Activated T-helper 1 cell treated with anti-CD3 and anti-CD28 coated beads, Interleukin-12 subunit alpha, Interleukin-12 subunit beta, Interleukin-2, Interleukin-4 antibody, amounts not matched to agents 30 ng/mL and 10 ng/mL and 1 ng/mL, durations not matched to agents 14 hours and 24 hours and 36 hours (primary cell): Measurements from ENCODE around the gene CACNB4. TPM values are rescaled to one million over a fixed set of nuclear protein-coding genes. Genes with fewer than 3 reads are reported as not detected.

Experiments used
- DNase-seq: peaks from one replicate; pipeline ENCODE4 v3.0.0; 2021; ENCODE audit warnings: low spot score
- H3K27ac Mint-ChIP-seq: one replicate; pipeline ENCODE4 v1.8.0; 2021; ENCODE audit warnings: mild to moderate bottlenecking, mixed read lengths
- H3K27me3 Mint-ChIP-seq: one replicate; pipeline ENCODE4 v1.8.0; 2022; ENCODE audit warnings: mild to moderate bottlenecking, moderate library complexity, mixed read lengths; ENCODE audit not compliant: insufficient read depth
- H3K36me3 Mint-ChIP-seq: one replicate; pipeline ENCODE4 v1.8.0; 2021; ENCODE audit warnings: low read depth, mixed read lengths
- H3K4me1 Mint-ChIP-seq: one replicate; pipeline ENCODE4 v1.8.0; 2021; ENCODE audit warnings: low read depth, mixed read lengths
- H3K4me3 Mint-ChIP-seq: one replicate; pipeline ENCODE4 v1.8.0; 2021; ENCODE audit warnings: mild to moderate bottlenecking, moderate library complexity, mixed read lengths
- H3K9me3 Mint-ChIP-seq: one replicate; pipeline ENCODE4 v1.8.0; 2021; ENCODE audit warnings: mixed read lengths
- intact Hi-C: fragments of 100-400 bp; cut with micrococcal nuclease; formaldehyde crosslinking; loops from one replicate; pipeline ENCODE4 v1.15.1; 2024
- total RNA-seq: library from RNA; stranded (reverse); gene quantifications from 2 replicates; pipeline ENCODE4 v1.2.3, GENCODE V29; 2022

Gene CACNB4
- total RNA-seq, 1 donor from 2014 or later: 0.83 TPM

GRCh38 chr2:152083202-152083875, 15.5 kb downstream of the CACNB4 start:
- H3K4me1 Mint-ChIP-seq: no peaks in the 10 kb centered on the region
- no peak overlapping the region for H3K4me3 Mint-ChIP-seq
- H3K36me3 Mint-ChIP-seq: no peaks in the 10 kb centered on the region
- H3K27me3 Mint-ChIP-seq: no peaks in the 10 kb centered on the region
- intact Hi-C loops: no loop called here
- no peaks in the 10 kb centered on the region for H3K9me3 Mint-ChIP-seq
- no peak for DNase-seq
- no peak overlapping the region for H3K27ac Mint-ChIP-seq

DNA sequence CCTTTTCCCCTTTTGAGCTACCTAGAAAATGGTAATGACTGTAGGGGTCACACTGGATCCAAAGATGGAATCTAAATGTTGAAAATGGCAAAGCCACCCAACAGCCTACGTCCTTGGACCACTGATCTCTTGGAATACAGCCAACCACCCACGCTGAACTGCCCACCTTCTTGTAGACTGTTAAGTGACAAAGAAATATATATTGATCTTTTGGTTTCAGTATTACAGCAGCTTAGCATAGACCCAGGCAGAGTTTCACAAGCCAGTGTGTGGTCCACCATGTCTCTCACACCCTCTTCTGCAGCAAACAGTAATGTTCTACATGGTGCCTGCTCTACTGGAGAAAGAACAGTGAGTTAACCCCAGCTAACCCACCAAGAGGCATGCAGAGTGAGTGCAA, 20.2 kb downstream of the CACNB4 start:
- Mint-ChIP-seq H3K4me1 (no peaks in the 10 kb centered on the region), H3K4me3 (no peak overlapping the region), H3K9me3 (no peaks in the 10 kb centered on the region), H3K27ac (no peak overlapping the region), H3K36me3 (no peaks in the 10 kb centered on the region), H3K27me3 (no peaks in the 10 kb centered on the region)
- intact Hi-C loops: no loop called here
- no peak for DNase-seq

DNA sequence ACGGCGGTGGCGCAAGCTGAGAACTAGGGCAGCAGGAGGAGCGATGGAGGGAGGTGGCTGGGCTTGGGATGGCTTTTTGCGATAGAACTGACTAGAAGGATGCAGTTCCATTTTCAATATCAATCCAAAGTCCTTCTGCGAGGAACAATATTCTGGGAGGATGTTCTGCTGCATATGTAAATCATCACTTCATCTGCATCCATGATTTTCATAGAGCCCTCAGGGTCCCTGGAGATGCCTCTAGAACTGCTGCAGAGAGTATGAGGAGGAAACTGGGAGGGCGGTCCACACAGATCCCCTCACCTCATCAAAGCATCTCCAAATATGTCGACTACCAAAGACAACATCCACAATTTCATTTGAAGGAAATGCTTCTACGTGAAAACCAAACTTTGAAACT, 20.8 kb downstream of the CACNB4 start:
- DNase-seq: no peak
- intact Hi-C loops: no loop called here
- Mint-ChIP-seq H3K4me1 (no peaks in the 10 kb centered on the region), H3K9me3 (no peaks in the 10 kb centered on the region), H3K27me3 (no peaks in the 10 kb centered on the region), H3K27ac (no peak overlapping the region), H3K4me3 (no peak overlapping the region), H3K36me3 (no peaks in the 10 kb centered on the region)

- no peaks in the 10 kb centered on the region for H3K27me3 Mint-ChIP-seq
- H3K4me1 Mint-ChIP-seq: no peaks in the 10 kb centered on the region
- no peak for DNase-seq
- H3K27ac Mint-ChIP-seq: no peak overlapping the region
- intact Hi-C loops: no loop called here
- H3K36me3 Mint-ChIP-seq: no peaks in the 10 kb centered on the region
- H3K4me3 Mint-ChIP-seq: no peak overlapping the region
- no peaks in the 10 kb centered on the region for H3K9me3 Mint-ChIP-seq
These were observed 23.3 kb downstream of the CACNB4 start for GRCh38 chr2:152075461-152076050.

DNA sequence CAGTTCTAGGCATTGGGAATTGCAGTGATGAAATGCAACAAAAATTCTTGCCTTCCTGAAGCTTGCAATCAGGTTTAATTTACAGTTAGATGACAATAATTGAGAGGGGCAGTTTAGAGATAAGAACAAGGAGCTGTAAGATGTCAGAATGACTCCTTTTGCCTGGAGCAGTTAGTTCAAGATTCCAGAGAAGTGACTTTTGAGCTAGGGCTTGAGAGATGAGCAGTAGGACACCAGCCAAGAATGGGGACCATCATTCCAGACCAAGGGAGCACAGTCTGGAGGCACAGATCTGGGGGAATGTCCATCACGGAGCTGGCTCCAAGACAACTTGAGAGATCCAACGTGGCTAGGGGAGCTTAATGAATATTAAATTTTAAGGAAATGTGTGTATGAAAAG, 26.8 kb downstream of the CACNB4 start:
- no peak overlapping the region for H3K4me3 Mint-ChIP-seq
- H3K4me1 Mint-ChIP-seq: no peaks in the 10 kb centered on the region
- DNase-seq: no peak
- intact Hi-C loops: no loop called here
- no peak overlapping the region for H3K27ac Mint-ChIP-seq
- H3K36me3 Mint-ChIP-seq: no peaks in the 10 kb centered on the region
- no peaks in the 10 kb centered on the region for H3K9me3 Mint-ChIP-seq
- no peaks in the 10 kb centered on the region for H3K27me3 Mint-ChIP-seq

DNA sequence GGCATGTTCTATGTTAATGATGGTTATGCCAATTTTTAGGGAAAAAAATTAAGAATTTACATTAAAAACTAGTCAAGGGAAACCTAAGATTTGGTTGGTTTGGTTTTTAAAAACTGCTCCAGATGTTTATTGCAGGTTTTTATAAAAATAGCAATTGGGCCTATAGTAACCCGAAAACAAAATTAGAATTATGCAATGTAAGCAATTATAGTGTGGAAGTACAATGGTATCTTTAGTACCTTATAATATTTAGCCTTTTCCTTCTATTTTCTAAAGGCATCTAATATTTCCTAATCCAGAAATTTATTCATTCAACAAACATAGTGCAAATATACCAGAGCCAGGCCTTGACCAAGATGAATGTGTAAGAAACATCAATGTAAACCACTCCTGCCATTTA, 27.3 kb downstream of the CACNB4 start:
- no peak for DNase-seq
- no peaks in the 10 kb centered on the region for H3K36me3 Mint-ChIP-seq
- no peaks in the 10 kb centered on the region for H3K9me3 Mint-ChIP-seq
- no peaks in the 10 kb centered on the region for H3K4me1 Mint-ChIP-seq
- no peaks in the 10 kb centered on the region for H3K27me3 Mint-ChIP-seq
- H3K4me3 Mint-ChIP-seq: no peak overlapping the region
- intact Hi-C loops: no loop called here
- no peak overlapping the region for H3K27ac Mint-ChIP-seq

- no peaks in the 10 kb centered on the region for H3K4me1 Mint-ChIP-seq
- no peaks in the 10 kb centered on the region for H3K27me3 Mint-ChIP-seq
- intact Hi-C loops: no loop called here
- no peak overlapping the region for H3K4me3 Mint-ChIP-seq
- H3K27ac Mint-ChIP-seq: no peak overlapping the region
- no peaks in the 10 kb centered on the region for H3K9me3 Mint-ChIP-seq
- DNase-seq: no peak
- H3K36me3 Mint-ChIP-seq: no peaks in the 10 kb centered on the region
These were observed 27.8 kb downstream of the CACNB4 start for GRCh38 chr2:152071092-152071491.

GRCh38 chr2:152068226-152068625, 30.6 kb downstream of the CACNB4 start:
- intact Hi-C loops: no loop called here
- Mint-ChIP-seq H3K36me3 (no peaks in the 10 kb centered on the region), H3K4me1 (no peaks in the 10 kb centered on the region), H3K9me3 (no peaks in the 10 kb centered on the region), H3K27me3 (peaks cover 6% of the 10 kb centered on the region), H3K4me3 (no peak overlapping the region), H3K27ac (no peak overlapping the region)
- DNase-seq: no peak

DNA sequence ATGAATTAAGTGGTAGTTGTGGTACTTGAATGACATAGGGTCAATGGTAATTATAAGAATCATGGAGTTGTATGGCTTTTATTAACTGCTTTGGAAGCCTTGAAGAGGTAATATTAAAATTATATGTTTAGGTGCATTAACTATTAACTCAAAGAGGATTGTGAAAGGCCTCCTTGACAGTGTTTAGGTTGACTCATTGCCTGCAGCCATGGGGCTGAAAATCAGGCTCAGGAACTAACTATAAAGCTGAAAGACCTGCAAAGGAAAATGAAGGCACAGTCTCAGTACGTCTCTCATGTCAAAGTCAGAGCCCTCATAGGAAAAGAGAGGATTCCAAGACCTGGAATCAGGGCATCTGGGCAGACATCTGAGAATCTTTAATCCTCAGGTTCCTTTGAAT, 31.0 kb downstream of the CACNB4 start:
- H3K27me3 Mint-ChIP-seq: peaks cover 6% of the 10 kb centered on the region
- no peaks in the 10 kb centered on the region for H3K9me3 Mint-ChIP-seq
- intact Hi-C loops: no loop called here
- H3K4me1 Mint-ChIP-seq: no peaks in the 10 kb centered on the region
- no peaks in the 10 kb centered on the region for H3K36me3 Mint-ChIP-seq
- DNase-seq: no peak
- no peak overlapping the region for H3K4me3 Mint-ChIP-seq
- no peak overlapping the region for H3K27ac Mint-ChIP-seq

DNA sequence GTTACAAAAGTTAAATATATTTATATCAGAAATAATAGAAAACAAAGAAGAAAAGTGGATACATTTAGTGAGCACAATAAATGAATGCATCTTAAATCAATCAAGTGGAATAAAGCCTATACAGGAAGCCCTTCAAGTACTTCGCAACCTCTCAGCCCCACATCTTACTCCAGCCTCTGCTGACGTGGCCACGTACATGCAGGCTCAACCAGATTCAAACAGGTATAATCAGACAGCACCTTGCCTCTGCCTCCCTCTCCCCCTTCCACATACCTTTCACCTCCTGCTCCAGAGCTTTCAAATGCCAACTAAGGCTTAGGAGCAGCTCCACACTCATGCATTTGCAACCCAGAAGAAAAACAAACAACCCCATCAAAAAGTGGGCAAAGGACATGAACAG, 32.9 kb downstream of the CACNB4 start:
- no peak overlapping the region for H3K4me3 Mint-ChIP-seq
- H3K36me3 Mint-ChIP-seq: no peaks in the 10 kb centered on the region
- intact Hi-C loops: no loop called here
- no peak overlapping the region for H3K27ac Mint-ChIP-seq
- no peaks in the 10 kb centered on the region for H3K4me1 Mint-ChIP-seq
- no peaks in the 10 kb centered on the region for H3K9me3 Mint-ChIP-seq
- peaks cover 6% of the 10 kb centered on the region for H3K27me3 Mint-ChIP-seq
- no peak for DNase-seq

GRCh38 chr2:152064001-152064400, 34.8 kb downstream of the CACNB4 start:
- H3K4me3 Mint-ChIP-seq: no peak overlapping the region
- DNase-seq: no peak
- H3K36me3 Mint-ChIP-seq: no peaks in the 10 kb centered on the region
- no peaks in the 10 kb centered on the region for H3K4me1 Mint-ChIP-seq
- H3K27ac Mint-ChIP-seq: no peak overlapping the region
- intact Hi-C loops: no loop called here
- no peaks in the 10 kb centered on the region for H3K9me3 Mint-ChIP-seq
- H3K27me3 Mint-ChIP-seq: peaks cover 9% of the 10 kb centered on the region

DNA sequence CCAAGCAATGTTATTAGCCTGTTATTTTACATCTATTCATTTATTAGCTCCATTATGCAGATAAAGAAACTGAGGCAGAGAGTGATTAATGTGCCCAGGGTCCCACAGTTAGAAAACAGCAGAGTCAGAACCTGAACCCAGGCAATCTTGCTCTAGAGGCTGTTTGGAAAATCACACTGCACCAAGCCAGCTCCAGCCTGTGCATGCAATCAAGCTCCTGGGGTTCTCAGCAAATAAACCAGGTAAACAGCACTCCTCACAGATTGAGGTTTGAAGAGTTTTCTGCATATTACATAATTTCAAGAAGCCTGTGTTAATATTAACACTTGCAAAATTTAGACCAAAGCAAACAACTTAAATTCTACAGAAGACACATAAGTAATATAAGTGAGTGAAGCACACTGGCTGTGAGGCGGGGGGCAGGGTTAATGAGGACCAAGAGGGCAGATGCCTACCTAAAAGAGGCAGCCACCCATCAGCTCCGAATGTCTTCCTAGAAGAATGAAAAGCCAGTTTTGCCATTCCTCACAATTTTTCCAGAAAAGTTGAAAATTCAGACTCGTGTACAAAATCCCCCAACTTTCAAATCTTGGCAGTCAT, 35.4 kb downstream of the CACNB4 start:
- no peaks in the 10 kb centered on the region for H3K4me1 Mint-ChIP-seq
- H3K9me3 Mint-ChIP-seq: no peaks in the 10 kb centered on the region
- intact Hi-C loops: no loop called here
- no peak overlapping the region for H3K27ac Mint-ChIP-seq
- H3K36me3 Mint-ChIP-seq: no peaks in the 10 kb centered on the region
- DNase-seq: no peak
- H3K4me3 Mint-ChIP-seq: no peak overlapping the region
- H3K27me3 Mint-ChIP-seq: peaks cover 9% of the 10 kb centered on the region

DNA sequence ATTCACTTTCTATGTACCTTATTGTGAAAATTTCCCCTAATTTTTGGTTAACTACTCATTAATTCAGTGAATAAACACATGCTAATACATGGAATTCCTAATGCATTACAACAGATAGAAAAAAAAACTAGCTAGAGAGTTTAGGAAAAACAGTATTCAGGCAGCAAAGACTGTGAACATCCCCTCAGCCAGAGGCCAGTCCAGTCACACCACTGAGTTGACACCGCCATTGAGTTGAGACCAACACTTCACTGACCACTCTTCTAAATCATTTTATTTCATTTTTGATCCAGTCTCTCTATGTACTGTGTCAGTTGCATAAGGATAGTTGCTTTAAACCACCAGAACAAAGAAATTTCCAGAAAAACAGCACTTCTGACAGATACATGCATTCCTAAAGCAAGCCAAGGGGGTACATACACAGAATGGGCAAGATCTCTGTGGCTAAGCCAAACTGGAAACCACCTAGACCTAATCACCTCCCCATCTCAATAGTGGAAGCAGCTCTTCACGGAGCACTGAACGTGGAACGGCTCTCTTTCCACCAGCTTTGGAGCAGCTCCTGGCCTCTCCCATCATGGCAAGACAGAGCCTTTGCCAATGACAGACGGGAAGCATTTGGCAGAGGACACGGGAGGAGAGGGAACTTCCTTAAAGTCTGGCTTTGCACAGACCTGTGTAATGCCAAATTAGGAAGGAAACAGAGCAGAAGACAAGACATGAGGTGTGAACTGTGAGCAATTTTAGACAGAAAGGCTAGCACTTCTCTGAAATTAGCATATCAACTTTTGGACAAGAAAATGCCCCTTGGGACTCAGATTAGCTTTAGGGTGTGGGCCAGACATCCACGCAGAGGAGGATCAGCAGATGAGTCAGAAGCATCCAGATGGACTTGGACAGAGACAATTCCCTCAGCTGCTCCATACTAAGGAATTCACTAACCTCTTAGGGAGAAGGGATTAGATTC, 36.4 kb downstream of the CACNB4 start:
- H3K4me1 Mint-ChIP-seq: no peaks in the 10 kb centered on the region
- H3K36me3 Mint-ChIP-seq: no peaks in the 10 kb centered on the region
- H3K9me3 Mint-ChIP-seq: no peaks in the 10 kb centered on the region
- peaks cover 9% of the 10 kb centered on the region for H3K27me3 Mint-ChIP-seq
- intact Hi-C loops: no loop called here
- no peak for DNase-seq
- H3K4me3 Mint-ChIP-seq: no peak overlapping the region
- H3K27ac Mint-ChIP-seq: no peak overlapping the region
